ENCODE data around the gene PSMD10. TPM values are rescaled to one million over a fixed set of nuclear protein-coding genes. Genes with fewer than 3 reads are reported as not detected.

Gene PSMD10
- total RNA-seq, 2 experiments from 2014 or later, result 18.6 to 24.1 TPM

- H3K4me1 Mint-ChIP-seq (ENCODE audit: low read depth), result peaks cover 67% of the 10 kb centered on the region
- POLR2A ChIA-PET, result no interaction called here
- no peak for TF ChIP-seq CTCF (IDR thresholded peaks at IDR 0.05)
Observed at GRCh38 chrX:108034725-108035124, 56.6 kb downstream of the PSMD10 start.

More at GRCh38 chrX:108034725-108035124, 56.6 kb downstream of the PSMD10 start:
- H3K27me3 ChIP-seq (ENCODE audit: control insufficient read depth in 1 of 2, insufficient read depth in 2 of 2, low read length in 2 of 2), result no peaks in the 10 kb centered on the region
- H3K27ac ChIP-seq (ENCODE audit: low read depth in 1 of 2, low read length in 2 of 2), result no peak overlapping the region
- CTCF ChIA-PET, result no interaction called here
- Mint-ChIP-seq H3K4me3 (no peak overlapping the region), H3K27ac (no peak overlapping the region), H3K27me3 (no peaks in the 10 kb centered on the region), H3K9me3 (no peaks in the 10 kb centered on the region), H3K36me3 (ENCODE audit: low read depth) (peaks cover 8% of the 10 kb centered on the region)
- DNase-seq, result no peak
- H3K9me3 ChIP-seq (ENCODE audit: control insufficient read depth in 1 of 2, insufficient read depth in 1 of 2, low read length in 2 of 2), result no peaks in the 10 kb centered on the region
- ATAC-seq (ENCODE audit: poor library complexity), result no peak
- no peaks in the 10 kb centered on the region for H3K36me3 ChIP-seq (ENCODE audit: insufficient read depth, low read length)
- peaks cover 12% of the 10 kb centered on the region for H3K4me1 ChIP-seq (ENCODE audit: insufficient read depth, low read length)
- intact Hi-C loops (cut with DNase I, micrococcal nuclease), result no loop called here
- H3K4me3 ChIP-seq (ENCODE audit: low read length), result no peak overlapping the region

Other genes with a start within 250 kb of the PSMD10 start
- not detected for gene TEX13B, start 109.2 kb downstream of the PSMD10 start, total RNA-seq
- 10 to 100 TPM; 12.5 to 14.9 TPM for gene VSIG1, start 46.5 kb downstream of the PSMD10 start, total RNA-seq
- gene ATG4A, start 236 bp upstream of the PSMD10 start, total RNA-seq, result 1 to 10 TPM; 2.9 to 4.0 TPM

Measured in CD4-positive, alpha-beta T cell (primary cell).